Fibroblast of gingiva (primary cell): ENCODE measurements around the gene ALG5.

Experiments used
- DNase-seq: peaks from one replicate; pipeline ENCODE4 v3.0.0-alpha.2; 2011; ENCODE audit warnings: low read depth

Gene ALG5, protein sequence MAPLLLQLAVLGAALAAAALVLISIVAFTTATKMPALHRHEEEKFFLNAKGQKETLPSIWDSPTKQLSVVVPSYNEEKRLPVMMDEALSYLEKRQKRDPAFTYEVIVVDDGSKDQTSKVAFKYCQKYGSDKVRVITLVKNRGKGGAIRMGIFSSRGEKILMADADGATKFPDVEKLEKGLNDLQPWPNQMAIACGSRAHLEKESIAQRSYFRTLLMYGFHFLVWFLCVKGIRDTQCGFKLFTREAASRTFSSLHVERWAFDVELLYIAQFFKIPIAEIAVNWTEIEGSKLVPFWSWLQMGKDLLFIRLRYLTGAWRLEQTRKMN

DNA sequence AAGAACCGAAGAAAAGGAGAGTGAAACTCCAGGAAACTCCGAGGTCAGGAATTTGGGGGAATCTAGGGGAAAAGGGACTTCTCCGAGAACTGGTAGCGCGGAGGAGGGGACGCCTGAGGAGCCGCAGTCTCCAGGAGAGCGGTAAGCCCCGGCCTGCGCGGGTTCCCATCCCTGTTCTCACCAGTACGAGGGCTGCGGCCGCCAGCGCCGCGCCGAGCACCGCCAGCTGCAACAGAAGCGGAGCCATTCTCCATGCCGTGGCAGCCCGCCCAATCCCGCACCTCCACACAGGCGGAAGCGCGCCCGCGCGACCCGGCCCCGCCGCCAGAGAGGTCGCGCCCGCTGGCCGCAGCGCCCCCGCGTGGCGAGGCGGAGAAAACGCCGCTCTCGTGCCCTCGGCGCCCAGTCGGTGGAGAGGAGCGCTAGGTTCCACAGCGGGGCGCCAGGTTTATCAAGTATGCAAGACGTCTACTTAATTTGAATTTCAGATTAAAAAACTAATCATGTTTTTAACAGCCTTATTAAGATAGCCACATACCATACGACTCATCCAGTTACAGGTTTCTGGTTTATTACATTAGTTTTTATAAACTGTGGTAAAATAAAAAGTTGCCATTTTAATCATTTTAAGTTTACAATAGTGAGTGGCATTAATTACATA is at the start of gene ALG5:
Gene ALG5, minus strand, starts transcription at position 287 of the 661 bp plus-strand sequence. Its CDS starts 40 bp downstream, at position 247.
- peak; percentile 88 for DNase-seq

DNA sequence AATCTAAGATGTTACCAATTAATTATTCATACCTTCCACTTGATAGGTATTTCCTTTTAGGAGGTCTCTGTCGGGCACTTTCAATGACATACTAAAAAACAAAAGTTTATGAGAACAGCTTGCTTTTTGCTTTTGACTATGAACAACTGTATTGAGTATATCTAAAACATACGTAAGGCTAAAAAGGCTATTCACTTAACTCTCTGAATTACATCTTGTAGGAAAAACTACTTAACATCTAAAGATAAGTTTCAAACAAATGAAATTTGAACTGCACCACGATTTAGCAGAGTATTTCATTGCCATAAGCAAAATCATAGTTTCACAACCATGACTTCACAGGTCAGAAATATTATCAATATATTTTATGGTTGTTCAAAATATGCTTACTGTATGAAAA is 48.7 kb upstream of the ALG5 start:
- no peak for DNase-seq

DNA sequence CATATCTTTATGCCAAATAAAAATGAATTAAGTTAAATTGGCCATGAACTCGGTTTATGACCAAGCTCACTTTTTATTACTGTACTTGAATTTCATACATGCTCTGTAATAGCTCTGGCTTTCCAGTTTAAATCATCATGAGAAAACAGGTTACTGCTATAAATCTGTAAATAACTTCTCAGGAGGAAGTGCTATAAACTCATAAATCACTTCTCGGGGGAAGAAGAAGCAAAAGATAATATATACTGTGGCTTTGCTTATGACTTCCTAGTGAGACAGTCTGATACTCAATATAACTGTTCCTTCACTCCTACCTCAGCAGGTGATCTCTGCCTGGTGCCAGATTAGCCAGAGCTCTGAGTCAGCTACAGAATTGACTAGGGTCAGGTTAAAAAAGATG is 47.9 kb upstream of the ALG5 start:
- no peak for DNase-seq

DNA sequence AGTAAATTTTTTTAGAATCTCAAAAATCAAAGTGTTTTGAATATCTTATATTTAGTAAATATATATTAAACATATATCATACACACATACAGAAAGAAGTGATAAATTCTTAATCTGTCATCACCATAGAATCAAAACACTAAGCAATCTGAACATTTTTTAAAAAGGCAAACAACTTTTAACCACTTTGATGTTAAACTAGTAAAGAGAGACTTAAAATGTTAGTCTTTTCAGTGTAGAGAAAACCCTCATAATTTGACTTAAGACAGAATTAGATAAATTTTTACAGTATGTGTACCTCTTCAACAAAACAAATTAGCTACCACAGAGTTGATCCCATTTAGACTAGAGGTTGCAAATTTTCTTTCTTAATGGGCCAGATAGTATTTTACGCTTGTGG is 46.9 kb upstream of the ALG5 start:
- DNase-seq: no peak

DNA sequence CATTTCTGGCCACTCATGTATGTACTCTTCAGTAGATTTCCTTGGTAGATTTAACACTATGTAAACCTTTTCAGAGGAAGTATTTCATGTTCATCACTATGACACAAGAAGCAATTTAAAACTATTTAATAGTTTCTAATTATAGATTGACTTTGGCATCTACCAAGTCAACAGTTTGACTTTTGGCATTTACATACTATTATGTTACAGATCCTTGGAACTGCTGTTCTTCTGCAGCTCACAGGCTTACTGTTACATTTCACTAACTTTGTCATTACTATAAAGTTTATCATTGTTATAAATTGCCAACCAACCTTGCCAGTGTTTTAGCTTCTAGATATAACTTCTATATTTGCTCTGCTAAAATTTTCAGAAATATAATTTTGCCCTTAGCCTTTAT is 41.6 kb upstream of the ALG5 start:
- DNase-seq: no peak

DNA sequence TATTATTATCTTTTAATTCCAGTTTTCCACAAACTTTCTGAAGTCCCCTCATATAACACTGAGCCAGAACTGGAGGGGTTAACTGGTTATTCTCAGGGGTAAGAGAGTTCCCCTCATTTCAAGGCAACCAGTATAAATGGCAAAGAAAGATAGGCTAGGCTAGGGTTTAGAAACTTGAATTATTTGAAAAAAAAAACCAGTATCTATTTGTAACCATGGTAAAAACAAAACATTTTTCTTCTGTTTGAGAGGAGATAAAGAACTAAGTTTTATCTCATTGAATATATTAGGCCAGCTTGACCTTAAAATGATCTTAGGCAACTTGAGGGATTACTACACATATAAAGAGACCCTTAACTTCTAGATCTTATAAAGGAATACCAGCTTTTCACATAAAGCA is 40.8 kb upstream of the ALG5 start:
- no peak for DNase-seq

DNA sequence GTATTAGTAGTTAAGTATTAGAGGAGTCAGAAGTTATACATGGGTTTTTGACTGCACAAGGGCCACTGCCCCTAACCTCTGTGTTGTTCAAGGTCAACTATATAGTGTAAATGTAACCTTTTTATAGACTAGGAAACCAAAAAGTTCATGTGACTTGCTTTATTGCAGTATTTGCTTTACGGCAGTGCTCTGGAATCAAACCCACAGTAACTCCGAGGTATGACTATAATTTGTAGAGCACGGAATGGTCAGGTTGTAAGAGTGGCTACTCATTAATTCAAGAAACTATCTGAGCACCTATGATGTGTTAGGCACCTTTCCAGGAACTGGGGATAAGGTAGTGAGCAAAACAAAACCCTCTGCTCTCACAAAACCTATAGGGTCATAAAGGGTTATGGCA is 38.1 kb upstream of the ALG5 start:
- no peak for DNase-seq

DNA sequence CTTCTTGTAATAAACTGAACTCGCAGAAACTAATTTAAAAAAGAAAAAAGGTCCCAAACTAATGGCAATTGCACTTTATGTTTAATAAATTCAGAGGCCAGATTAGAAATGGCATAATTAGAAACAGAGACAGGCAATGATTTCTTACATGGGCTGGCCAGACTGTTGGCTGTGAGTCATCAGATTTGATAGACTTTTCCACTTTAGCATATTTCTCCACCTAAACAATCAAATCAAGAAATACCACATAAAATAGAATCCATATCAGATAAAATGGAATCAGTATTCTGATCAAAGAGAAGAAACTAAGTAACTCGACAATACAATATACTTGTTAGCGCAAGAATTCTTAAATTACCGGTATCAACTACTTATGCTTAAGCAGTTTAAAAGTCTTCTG is 30.5 kb upstream of the ALG5 start:
- DNase-seq: peak; percentile 31

DNA sequence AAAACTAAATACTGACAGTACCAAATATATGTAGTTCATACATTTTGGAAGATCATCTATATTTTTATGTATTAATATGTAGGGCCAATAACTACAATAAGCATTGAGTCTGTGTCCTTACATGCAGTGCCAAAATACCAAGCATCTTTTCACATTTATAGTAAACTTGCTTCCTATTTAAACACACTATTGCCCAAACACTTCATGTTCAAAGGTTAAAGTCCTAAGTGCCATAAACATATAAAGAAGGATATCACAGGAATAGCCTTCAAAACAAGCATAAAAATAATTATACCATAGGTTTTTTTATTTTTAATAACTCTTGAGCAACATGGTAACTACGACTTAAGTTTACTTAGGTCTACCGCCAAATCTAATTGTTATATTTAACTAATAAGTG is 28.5 kb upstream of the ALG5 start:
- DNase-seq: no peak

DNA sequence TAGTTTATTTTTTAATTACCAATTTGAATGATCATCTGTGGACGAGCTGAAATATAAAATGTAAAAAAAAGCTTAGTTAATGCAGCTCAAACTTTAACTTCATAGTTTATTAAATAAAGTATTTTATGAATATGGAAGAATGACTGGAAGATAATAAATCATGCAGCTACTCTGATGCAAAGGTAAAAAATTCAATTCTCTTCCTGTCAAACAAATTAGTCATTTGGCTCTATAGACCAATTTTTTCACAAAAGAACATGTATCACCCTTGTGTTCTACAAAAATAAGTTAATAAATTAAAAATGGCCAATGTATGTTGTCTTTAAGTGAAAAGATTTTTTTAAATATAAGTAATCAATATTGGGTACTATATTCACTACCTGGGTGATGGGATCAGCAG is 27.6 kb upstream of the ALG5 start:
- DNase-seq: no peak

DNA sequence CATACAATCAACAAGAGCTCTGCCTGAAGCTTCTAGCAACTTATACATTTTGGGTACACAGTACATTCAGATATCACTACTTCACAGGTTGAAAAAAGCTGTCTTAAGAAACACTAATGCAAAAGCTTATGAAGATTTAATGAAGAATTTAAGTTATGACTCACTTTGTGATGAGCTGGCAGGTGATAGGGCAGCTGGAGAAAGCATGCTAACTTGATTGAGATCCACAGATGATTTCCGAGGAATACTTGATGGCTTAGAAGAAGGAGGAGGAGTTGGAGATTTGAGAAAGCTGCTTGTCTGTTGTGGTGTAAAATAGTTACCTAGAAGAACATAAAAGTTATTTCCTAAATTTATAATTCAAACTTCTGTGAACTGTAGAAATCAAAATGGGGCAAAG is 24.7 kb upstream of the ALG5 start:
- peak; percentile 5 for DNase-seq

DNA sequence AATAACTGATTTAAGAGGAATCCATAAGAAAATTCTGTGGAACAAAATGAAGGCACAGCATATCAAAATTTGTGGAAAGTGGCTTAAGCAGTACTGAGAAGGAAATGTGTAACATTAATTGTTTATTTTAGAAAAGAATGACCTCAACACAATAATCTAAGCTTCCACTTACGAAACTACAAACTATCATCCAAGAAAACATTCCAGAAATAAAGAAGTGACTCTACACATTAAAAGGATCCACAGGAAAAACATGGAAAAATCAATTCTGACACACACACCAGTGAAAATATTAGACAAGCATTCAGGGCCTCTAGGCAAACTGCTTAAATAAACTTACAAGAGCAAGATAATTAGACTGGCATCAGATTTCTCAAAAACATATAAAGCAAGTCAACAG is 15.5 kb upstream of the ALG5 start:
- peak; percentile 77 for DNase-seq

DNA sequence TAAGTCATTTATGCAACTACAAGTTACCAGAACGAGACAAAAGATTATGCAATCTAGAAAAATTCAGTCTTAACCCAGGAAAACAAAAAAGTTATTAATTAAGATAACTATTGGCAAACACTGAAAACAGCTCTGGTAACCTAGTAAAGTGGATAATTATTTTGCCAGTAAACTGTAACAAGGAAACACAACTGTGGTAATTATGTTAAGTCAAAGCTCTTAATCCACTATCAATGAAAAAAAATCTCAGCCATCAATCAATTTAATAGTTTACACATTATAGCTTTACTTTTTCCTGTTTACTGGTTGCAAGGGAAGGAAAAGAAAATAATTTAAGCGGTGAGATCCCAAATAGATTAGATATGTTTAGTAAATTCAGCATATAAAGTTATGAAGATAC is 12.6 kb upstream of the ALG5 start:
- no peak for DNase-seq

DNA sequence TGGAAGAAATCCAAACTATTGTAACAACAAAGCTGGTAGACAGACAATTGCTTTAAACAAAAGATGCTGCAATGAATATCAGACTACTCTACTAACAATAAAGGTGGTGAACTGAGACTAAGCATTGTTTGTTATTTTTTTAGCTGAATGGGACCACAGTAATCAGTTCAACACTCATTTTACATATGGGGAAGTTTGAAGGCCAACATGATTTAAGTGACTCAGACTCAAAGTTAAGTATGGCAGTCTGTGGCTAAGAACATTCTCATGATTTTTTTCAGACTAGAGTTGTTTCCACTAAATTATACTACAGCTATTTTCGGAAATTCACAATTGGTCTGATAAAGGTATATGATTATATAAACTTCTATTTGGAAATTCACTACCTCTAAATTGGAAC is 11.9 kb upstream of the ALG5 start:
- peak; percentile 4 for DNase-seq

DNA sequence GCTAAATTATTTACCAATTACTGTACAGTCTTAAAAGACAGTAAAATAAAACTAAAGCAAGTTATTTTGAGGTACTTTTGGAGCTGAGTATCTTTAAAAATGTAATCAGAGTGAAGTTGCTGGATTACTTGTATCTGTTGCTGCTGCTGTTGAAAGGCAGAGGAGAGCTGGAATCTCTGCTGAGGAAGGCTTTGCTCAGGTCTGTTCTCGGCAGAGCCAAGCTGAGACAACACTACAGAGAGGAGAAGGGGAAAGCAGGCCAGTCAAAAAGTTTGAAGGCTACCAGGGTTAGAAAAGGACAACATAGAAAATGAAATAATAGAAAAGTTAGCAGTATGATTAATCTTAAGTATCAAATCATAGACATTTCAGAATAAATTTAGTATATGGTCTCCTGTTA is 11.3 kb upstream of the ALG5 start:
- DNase-seq: no peak

DNA sequence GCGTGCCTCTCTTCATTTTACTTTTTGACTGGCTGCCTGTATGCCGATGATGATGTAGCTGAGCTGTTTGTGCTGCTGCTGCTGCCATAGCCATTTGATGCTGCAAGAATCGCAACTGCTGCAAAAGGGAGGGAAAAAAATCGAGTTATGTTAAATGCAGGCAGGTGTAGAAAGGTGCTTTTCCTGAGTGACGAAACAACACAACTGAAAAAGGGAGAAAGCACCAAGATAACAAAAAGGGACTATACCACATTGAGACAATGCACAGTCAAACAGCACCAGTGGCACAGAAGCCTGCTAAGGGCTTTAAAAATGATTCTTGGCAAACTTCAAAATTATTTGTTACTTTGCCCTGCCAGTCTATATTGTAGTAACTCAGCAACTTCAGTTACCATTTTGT is 10.6 kb upstream of the ALG5 start:
- DNase-seq: no peak

DNA sequence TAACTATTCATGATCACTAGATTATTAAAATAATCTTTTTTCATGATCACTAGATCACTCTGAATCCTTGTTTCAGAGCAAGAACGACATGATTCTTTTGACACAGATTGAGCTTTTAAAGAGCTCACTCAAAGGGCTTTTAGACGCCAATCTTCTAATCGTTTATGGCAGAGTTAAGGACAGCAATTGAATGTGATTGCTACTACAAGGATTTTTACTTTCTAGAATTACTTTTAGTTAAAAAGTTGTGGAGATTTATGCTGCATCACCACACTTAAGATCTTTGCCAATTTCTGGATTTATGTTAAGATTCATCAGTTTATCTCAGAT is 2.7 kb upstream of the ALG5 start:
- DNase-seq: no peak

DNA sequence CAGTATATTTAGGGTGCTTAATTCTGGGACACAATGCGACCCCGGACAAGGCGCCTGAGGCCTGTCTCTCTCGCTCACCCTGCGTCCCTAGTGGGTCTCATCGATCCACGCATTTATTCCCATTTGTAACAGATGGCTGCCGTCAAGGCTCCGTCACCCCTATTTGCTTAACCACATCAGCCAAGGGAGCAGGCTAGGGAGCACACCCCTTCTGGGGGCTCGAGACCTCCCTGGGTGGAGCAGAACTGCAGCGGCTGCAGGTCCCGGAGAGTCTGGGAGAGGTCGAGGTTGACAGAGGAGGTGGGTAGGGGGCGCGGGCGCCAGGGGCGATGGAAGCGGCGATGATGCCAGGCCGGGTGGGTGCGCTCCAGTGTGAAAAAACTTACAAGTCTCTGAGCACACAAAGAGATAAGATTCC is 507 bp downstream of the ALG5 start:
- no peak for DNase-seq

DNA sequence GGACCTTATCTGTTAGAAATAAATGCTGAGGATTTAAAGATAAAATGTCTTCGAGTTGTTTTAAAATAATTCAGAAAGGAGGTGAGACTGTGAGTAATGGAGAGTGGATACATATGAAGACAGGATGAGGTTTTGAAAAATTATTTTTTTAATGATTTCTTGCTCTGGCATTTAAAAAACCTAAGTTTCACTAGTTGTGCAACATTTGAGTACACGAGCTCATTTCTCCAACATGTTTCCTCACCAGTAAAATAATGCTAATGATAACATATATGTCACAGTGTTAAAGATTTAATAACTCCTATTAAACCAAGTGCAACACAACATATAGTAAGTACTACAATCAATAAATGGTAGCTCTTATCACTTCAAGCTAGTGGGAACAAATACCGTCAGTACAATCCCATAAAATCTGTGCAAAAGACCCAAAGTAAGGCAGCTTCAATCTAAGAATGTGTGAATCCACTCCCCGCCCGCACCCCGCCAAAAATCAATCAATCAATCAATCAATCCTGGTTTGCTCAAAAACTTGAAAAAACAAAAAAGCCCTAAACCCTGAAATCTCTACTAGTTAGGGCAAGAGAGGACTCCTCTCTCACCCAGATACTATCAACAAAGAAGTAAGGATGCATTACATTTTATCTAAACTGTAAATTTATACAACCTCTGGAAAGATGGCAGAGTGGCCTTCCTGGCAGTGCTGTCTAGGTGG is 1.3 kb downstream of the ALG5 start:
- DNase-seq: peak; percentile 32

DNA sequence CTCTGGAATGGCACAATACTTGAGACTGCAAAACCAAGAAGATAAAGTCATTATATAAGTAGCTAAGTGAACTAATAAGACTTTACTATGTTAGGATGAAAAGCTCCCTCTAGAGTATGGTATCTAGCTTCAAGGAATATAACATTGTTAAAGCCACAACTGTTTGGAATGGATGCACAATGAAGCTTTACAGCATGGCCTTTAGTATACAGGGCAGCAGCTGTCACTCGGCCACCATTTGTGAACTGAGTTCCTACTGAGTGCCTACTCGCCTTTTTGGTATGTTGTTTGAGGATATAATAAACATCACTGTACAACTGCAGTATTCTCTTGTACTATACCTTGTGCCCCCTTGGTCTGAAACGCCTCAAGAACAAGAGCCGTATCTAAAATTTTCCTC is 6.8 kb downstream of the ALG5 start:
- DNase-seq: no peak

DNA sequence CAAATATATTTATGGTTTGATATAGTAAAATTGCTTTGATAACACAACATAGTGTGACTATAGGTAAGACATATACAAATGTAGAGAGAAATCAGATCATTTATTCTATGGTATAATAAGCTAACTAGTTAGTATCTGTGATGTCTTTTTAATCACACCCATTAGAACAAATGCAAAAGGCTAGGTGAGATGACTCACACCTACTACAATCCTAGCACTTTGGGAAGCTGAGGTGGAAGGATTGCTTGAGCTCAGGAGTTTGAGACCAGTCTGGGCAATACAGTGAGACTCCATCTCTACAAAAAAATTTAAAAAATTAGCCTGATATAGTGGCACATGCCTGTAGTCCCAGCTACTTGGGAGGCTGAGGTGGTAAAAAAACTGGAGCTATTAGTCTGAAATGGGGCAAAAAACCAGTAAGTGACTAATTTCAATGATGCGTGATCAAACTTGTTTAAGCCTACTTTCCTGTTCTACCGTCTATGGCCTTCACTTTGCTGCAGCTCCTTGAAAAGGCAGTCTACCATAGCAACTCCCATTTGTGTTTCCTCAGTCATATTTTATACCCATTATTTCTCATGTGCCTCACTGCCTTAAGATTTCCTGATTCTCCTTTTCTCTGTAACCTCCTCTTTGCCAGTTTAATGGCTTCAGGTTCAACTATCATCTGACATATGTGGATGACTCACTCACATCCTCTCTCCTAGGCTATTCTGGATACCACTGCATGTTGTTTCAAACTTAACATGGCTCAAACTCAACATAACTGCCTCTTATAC is 12.5 kb downstream of the ALG5 start:
- no peak for DNase-seq

DNA sequence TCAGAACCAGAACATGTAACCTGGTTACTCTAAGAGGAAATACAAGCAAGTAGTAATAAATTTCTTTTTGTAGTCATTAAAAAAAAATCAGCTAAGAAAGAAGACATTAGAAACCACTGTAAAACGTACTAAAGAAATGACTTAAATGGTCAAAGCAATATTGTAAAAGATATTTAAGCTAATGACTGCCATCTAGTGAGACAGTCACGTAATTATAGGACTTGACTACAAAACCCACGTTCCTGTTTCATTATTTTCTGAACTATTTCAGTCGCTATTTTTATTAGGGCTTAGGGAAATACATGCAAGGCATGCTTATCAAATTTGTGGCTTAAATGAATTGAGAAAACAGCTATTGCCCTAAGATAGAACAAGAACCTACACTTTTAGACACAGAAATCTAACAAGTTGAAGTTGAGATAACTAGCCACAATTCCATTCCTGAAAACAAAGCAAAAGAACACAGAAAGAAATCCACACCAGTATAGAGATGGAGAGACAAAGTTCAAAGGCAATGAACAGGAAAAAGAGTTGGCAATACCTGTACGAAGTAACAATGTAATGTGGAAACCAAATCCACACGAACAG is 17.9 kb downstream of the ALG5 start:
- peak; percentile 53 for DNase-seq
